CD4-positive, CD25-positive, alpha-beta regulatory T cell (primary cell): ENCODE measurements around the gene ALPL. TPM values are rescaled to one million over a fixed set of nuclear protein-coding genes. Genes with fewer than 3 reads are reported as not detected.

Experiments used
- ATAC-seq, 2 donors: fragments of 150-1000 bp; cut with Tn5 transposase; one replicate each; pipeline ENCODE4 v1.10.0; 2021; ENCODE audit warnings: low read depth in 2 of 2, moderate number of reproducible peaks in 2 of 2, moderate library complexity in 1 of 2
- DNase-seq, 3 donors: peaks; one replicate each; pipeline versions ENCODE4 v3.0.0 to v3.0.0-alpha.2; 2012 to 2022; ENCODE audit warnings: mixed read lengths in 1 of 3
- H3K27ac ChIP-seq: one replicate; pipeline ENCODE4 v1.7.0; 2013; ENCODE audit warnings: mild to moderate bottlenecking, low read length; ENCODE audit not compliant: insufficient read depth, poor library complexity, severe bottlenecking
- H3K27me3 ChIP-seq: one replicate; pipeline ENCODE4 v1.7.0; 2013; ENCODE audit warnings: low read length; ENCODE audit not compliant: control insufficient read depth, insufficient read depth
- H3K36me3 ChIP-seq: one replicate; pipeline ENCODE4 v1.7.0; 2013; ENCODE audit warnings: mild to moderate bottlenecking, low read length, moderate library complexity; ENCODE audit not compliant: control insufficient read depth, insufficient read depth
- H3K4me1 ChIP-seq: 2 replicates; pipeline ENCODE4 v1.7.0; 2013; ENCODE audit warnings: mild to moderate bottlenecking, low read length; ENCODE audit not compliant: insufficient read depth, control insufficient read depth, poor library complexity, severe bottlenecking
- H3K4me3 ChIP-seq: one replicate; pipeline ENCODE4 v1.7.0; 2013; ENCODE audit warnings: low read depth, mild to moderate bottlenecking, low read length, moderate library complexity
- H3K9me3 ChIP-seq, 2 experiments: 1 replicate in 1 of 2; 2 replicates in 1 of 2; pipeline ENCODE4 v1.7.0; 2013; ENCODE audit warnings: low read length in 2 of 2, mild to moderate bottlenecking in 1 of 2, moderate library complexity in 1 of 2; ENCODE audit not compliant: control insufficient read depth in 2 of 2
- H3K27ac Mint-ChIP-seq, 3 donors: one replicate each; pipeline ENCODE4 v1.8.0; 2020 to 2022; ENCODE audit warnings: mild to moderate bottlenecking in 3 of 3, mixed read lengths in 3 of 3, moderate library complexity in 2 of 3
- H3K27me3 Mint-ChIP-seq: one replicate; pipeline ENCODE4 v1.8.0; 2022; ENCODE audit warnings: mild to moderate bottlenecking, mixed read lengths
- H3K36me3 Mint-ChIP-seq: one replicate; pipeline ENCODE4 v1.8.0; 2020; ENCODE audit warnings: mixed read lengths
- H3K4me1 Mint-ChIP-seq, 4 donors: one replicate each; pipeline ENCODE4 v1.8.0; 2020 to 2022; ENCODE audit warnings: mixed read lengths in 4 of 4, mild to moderate bottlenecking in 1 of 4
- H3K4me3 Mint-ChIP-seq, 4 donors: one replicate each; pipeline ENCODE4 v1.8.0; 2020 to 2022; ENCODE audit warnings: mild to moderate bottlenecking in 4 of 4, mixed read lengths in 4 of 4, moderate library complexity in 3 of 4
- H3K9me3 Mint-ChIP-seq, 7 donors: one replicate each; pipeline ENCODE4 v1.8.0; 2020 to 2022; ENCODE audit warnings: mixed read lengths in 7 of 7, mild to moderate bottlenecking in 3 of 7, moderate library complexity in 2 of 7
- polyA plus RNA-seq, 4 donors: library from polyadenylated mRNA; unstranded; fragments of 300-500 nt; fragmentation: Illumina TruSeq; gene quantifications; one replicate each; pipeline ENCODE4 v1.2.3, GENCODE V29; 2021
- total RNA-seq: library from RNA; stranded (reverse); gene quantifications from one replicate; pipeline ENCODE4 v1.2.3, GENCODE V29; 2022

ALPL gene
- total and polyA plus RNA-seq, 5 donors from 2014 or later: not detected

DNA sequence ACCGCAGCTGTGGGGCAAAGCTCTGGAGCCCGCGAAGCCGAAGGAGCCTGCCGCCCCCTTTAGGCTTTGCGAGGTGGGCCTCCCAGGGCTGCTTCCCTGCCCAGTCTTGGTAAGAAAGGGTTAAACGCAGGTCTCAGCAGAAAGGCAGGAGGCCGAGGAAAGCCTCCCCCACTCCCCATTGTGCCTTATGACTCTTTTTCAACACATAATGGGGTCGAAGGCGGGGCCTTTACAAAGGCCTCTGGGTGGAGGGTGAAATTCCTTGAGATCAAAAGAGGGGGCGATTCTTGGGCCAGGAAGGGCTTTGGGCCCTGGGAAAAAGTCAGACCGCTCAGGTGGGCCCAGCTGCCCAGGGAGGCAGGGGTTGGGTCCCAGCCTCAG, 880 bp downstream of the ALPL start:
- Mint-ChIP-seq H3K4me3 (peak overlapping the region in 1 of 4 donors; percentile 65), H3K9me3 (peaks cover 0 to 4% (median 0%) of the 10 kb centered on the region in 7 donors), H3K36me3 (no peaks in the 10 kb centered on the region), H3K27ac (no peak overlapping the region), H3K4me1 (peaks cover 0 to 7% (median 5%) of the 10 kb centered on the region in 4 donors), H3K27me3 (peaks cover 55% of the 10 kb centered on the region)
- Histone ChIP-seq H3K4me1 (peaks cover 6% of the 10 kb centered on the region), H3K27ac (no peak overlapping the region), H3K9me3 (no peaks in the 10 kb centered on the region), H3K4me3 (no peak overlapping the region), H3K36me3 (no peaks in the 10 kb centered on the region), H3K27me3 (peaks cover 16% of the 10 kb centered on the region)
- ATAC-seq (no peak), DNase-seq (no peak)

DNA sequence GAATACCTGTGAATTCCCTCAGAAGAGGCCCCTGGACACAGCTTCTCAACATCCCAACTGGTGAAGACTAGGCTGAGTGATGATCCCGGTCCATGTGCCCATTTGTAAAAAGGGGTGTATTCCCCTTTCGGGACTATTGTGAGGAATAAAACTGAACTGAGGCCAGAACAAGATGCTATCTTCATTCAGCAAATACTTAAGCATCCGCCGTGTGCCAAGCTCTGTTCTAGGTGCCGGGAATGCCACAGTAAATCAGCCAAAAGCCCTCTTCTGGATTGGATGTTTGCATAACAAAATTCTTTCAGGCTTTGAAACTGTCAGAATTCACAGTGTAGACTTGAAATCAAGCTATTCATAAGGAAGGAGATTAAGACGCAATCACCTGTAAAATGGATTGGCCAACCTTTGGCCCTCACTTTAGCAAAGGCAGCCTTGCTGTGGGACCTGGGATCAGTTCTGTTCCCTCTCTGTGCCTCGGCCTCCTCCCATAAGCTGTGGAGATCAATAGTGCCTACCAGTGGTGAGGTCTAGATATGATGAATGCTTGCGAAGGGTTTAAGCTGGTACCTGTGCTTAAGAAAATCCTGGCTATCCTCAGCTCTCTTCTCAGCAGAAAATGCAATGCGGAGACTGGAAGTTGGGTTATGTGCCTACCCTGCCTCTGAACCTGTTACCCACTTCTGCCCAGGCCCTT, 1.8 kb downstream of the ALPL start:
- Histone ChIP-seq H3K4me3 (no peak overlapping the region), H3K27ac (no peak overlapping the region), H3K36me3 (no peaks in the 10 kb centered on the region), H3K27me3 (peaks cover 16% of the 10 kb centered on the region), H3K4me1 (peaks cover 6% of the 10 kb centered on the region), H3K9me3 (no peaks in the 10 kb centered on the region)
- Mint-ChIP-seq H3K36me3 (no peaks in the 10 kb centered on the region), H3K4me3 (no peak overlapping the region), H3K9me3 (peaks cover 0 to 4% (median 0%) of the 10 kb centered on the region in 7 donors), H3K27me3 (peaks cover 45% of the 10 kb centered on the region), H3K4me1 (peaks cover 0 to 7% (median 5%) of the 10 kb centered on the region in 4 donors), H3K27ac (no peak overlapping the region)
- no peak for ATAC-seq
- no peak for DNase-seq

DNA sequence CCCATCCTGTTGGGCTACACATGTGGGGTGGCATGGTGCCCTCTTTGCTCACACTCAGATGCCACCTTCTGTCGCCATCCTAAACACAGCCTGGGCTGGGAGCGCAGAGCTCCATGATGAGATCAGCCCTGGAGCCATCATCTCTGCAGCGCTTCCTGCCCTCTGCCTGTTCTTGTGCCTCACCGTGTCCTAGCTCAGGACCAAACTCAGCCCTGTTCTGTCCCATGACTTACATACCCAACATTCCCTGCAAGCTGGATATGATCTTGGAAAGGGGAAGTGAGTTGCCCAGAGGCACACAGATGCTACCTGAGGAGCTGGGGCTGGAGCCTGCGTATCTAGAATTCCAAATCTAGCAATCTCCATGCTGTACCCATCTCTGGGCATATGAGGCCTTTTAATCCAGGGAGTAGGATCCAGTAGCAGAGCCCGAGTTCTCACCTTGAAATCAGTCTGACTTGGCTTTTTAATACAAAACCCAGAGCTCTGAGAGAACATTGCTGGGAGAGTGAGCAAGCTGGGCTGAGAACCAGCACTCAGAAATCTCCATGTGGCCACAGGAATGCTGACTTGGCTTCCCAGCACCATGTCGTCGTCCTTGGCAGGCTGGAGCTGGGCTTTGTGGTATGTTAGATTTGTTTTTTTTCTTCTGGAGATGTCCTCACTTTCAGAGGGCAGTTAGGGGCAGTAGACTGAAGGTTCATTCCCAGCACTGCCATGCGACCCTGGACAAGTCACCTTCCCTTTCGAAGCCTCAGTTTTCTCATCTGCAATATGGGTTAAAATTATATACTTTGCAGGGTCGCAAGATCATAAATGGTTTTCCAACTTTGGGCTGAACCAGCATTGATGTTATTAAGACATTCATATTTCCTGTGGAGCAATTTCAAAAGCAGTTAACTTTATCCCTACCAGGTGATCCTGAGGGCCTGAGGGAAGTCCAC, 2.6 kb downstream of the ALPL start:
- Histone ChIP-seq H3K4me3 (no peak overlapping the region), H3K9me3 (no peaks in the 10 kb centered on the region), H3K4me1 (peaks cover 6% of the 10 kb centered on the region), H3K36me3 (no peaks in the 10 kb centered on the region), H3K27ac (no peak overlapping the region), H3K27me3 (peaks cover 11% of the 10 kb centered on the region)
- no peak for DNase-seq
- Mint-ChIP-seq H3K9me3 (peaks cover 0 to 4% (median 0%) of the 10 kb centered on the region in 7 donors), H3K27ac (no peak overlapping the region), H3K4me1 (peaks cover 0 to 7% (median 5%) of the 10 kb centered on the region in 4 donors), H3K4me3 (no peak overlapping the region), H3K36me3 (no peaks in the 10 kb centered on the region), H3K27me3 (peaks cover 37% of the 10 kb centered on the region)
- ATAC-seq: no peak

DNA sequence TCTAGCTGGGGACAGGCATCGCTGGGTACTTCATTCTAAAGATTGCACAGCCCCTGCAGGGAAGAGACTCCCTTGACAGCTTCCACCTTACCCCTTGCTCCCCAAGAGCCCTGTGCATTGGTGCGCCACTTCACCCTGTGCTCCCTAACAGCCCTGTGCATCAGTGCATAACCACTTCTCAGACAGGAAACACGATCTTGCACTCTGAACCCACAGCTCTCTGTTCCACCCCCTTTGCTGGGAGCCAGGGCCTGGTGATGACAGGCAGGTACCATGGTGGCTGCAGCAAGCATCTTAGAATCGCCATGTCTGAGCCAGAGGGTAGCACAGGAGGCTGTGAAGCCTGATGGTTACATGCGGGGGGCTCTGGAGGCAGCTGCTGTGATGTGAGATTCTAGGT, 5.0 kb downstream of the ALPL start:
- H3K36me3 ChIP-seq: no peaks in the 10 kb centered on the region
- H3K4me3 Mint-ChIP-seq: no peak overlapping the region
- H3K4me3 ChIP-seq: no peak overlapping the region
- H3K27ac Mint-ChIP-seq: no peak overlapping the region
- H3K27ac ChIP-seq: no peak overlapping the region
- H3K36me3 Mint-ChIP-seq: no peaks in the 10 kb centered on the region
- no peaks in the 10 kb centered on the region for H3K9me3 ChIP-seq
- ATAC-seq: no peak
- H3K4me1 Mint-ChIP-seq: no peaks in the 10 kb centered on the region
- peaks cover 22% of the 10 kb centered on the region for H3K27me3 Mint-ChIP-seq
- no peaks in the 10 kb centered on the region for H3K4me1 ChIP-seq
- DNase-seq: no peak
- peaks cover 7% of the 10 kb centered on the region for H3K27me3 ChIP-seq
- H3K9me3 Mint-ChIP-seq: no peaks in the 10 kb centered on the region

DNA sequence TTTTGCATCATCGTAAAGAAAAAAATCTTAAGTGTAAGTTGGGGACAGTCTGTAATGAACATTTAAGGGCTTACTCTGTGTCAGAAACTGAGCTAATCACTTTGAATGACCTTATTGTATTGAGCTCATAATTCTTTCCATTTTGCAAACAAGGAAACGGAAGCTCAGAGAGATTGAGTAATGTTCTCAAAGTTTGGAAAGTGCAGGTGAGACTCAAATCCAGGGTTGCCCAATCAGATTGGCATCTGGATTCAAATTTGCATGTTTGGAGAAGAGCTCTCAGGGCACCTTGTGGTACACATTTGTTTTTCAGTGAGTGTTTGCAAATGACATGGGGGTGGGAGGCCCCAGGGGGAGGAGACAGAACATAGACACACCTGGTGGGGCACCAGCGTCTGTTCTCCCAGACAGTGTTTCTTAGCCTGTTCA, 8.0 kb downstream of the ALPL start:
- no peak for DNase-seq
- Mint-ChIP-seq H3K4me3 (no peak overlapping the region), H3K27ac (no peak overlapping the region), H3K27me3 (peaks cover under 1% of the 10 kb centered on the region), H3K9me3 (no peaks in the 10 kb centered on the region), H3K36me3 (no peaks in the 10 kb centered on the region), H3K4me1 (no peaks in the 10 kb centered on the region)
- no peak overlapping the region for H3K27ac ChIP-seq
- H3K36me3 ChIP-seq: no peaks in the 10 kb centered on the region
- no peak overlapping the region for H3K4me3 ChIP-seq
- no peaks in the 10 kb centered on the region for H3K4me1 ChIP-seq
- no peaks in the 10 kb centered on the region for H3K9me3 ChIP-seq
- no peak for ATAC-seq
- no peaks in the 10 kb centered on the region for H3K27me3 ChIP-seq

DNA sequence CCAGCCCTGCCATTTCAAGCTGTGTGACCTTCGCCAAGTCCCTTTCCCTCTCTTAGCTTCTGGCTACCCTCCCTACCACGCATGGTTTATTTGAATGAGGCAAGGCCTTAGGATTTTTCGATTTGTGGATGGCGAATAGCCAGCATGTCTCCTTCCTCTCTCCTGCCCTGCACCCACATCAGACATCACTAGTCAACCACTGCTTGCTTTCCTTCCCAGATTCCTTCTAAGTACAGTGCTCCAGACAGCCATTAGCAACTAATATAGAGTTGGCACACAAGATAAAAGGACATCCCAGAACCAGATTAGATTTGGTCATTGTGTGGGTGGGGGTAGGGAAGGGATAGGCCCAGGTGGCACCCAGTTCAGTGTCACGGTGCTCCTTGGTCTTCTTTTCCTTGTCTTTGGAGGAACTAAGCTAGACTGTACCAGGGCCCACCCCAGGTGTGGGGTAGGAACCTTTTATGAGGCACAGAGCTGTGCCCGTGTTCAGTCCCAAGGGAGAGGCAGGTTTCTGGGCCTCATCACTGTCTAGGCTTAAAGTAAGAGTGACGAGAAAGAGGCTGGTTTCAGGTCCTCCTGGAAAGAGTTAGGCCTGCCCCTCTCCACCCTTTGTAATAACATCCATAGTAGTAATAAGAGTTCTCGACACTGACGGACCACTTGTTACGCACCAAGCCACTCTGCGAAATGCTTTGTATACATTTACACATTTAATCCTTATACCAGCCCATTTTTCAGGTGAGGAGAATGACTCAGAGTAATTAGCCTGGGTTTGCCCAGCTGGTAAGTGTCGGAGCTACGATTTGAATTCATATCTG, 8.6 kb downstream of the ALPL start:
- no peak overlapping the region for H3K27ac ChIP-seq
- no peak overlapping the region for H3K27ac Mint-ChIP-seq

DNA sequence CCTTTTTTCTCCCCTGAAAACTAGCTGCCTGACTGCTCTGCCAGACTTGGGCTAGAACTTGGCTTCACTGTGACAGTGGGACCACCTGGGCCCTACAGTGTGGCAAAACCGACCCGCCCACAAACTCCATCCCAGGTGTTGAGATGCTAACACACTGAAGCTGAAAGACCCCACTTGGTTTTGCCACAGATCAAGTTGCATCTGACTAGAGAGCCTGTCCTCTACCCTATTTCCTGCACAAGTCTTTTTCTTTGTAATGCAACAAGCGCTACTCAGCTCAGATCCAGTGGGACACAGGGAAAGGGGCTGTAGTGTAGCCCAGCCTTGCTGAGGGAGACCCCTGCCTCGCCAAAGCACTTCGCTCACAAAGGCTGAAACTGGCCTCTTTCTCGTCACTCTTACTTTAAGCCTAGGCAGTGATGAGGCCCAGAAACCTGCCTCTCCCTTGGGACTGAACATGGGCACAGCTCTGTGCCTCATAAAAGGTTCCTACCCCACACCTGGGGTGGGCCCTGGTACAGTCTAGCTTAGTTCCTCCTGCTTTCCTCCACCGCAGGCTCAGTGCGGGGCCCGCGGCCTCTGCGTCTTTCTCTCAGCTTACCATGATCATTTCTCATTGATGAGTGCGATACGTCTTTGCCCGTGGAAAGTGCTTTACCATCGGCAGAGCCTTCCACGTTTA, 9.7 kb downstream of the ALPL start:
- H3K9me3 Mint-ChIP-seq: no peaks in the 10 kb centered on the region
- no peaks in the 10 kb centered on the region for H3K27me3 Mint-ChIP-seq
- peak; percentile 28 to 38 for ATAC-seq
- no peak overlapping the region for H3K4me3 Mint-ChIP-seq
- Histone ChIP-seq H3K4me3 (no peak overlapping the region), H3K36me3 (no peaks in the 10 kb centered on the region), H3K27me3 (no peaks in the 10 kb centered on the region), H3K9me3 (no peaks in the 10 kb centered on the region), H3K27ac (no peak overlapping the region), H3K4me1 (no peaks in the 10 kb centered on the region)
- H3K4me1 Mint-ChIP-seq: no peaks in the 10 kb centered on the region
- no peak for DNase-seq
- no peaks in the 10 kb centered on the region for H3K36me3 Mint-ChIP-seq
- H3K27ac Mint-ChIP-seq: no peak overlapping the region

More for the DNA sequence above, 8.6 kb downstream of the ALPL start:
- H3K27me3 Mint-ChIP-seq: no peaks in the 10 kb centered on the region
- H3K4me1 Mint-ChIP-seq: no peaks in the 10 kb centered on the region
- H3K9me3 Mint-ChIP-seq: no peaks in the 10 kb centered on the region
- Histone ChIP-seq H3K27me3 (no peaks in the 10 kb centered on the region), H3K4me1 (no peaks in the 10 kb centered on the region), H3K9me3 (no peaks in the 10 kb centered on the region), H3K4me3 (no peak overlapping the region), H3K36me3 (no peaks in the 10 kb centered on the region)
- ATAC-seq (peak; percentile 28 to 32), DNase-seq (no peak)
- H3K36me3 Mint-ChIP-seq: no peaks in the 10 kb centered on the region
- H3K4me3 Mint-ChIP-seq: no peak overlapping the region
